Effector memory CD8-positive, alpha-beta T cell (primary cell): ENCODE results near the gene TIFAB.

Experiments
- ATAC-seq: fragments of 150-1000 bp; cut with Tn5 transposase; replicated peaks from 2 replicates; pipeline ENCODE4 v1.10.0; 2021; ENCODE audit warnings: mild to moderate bottlenecking, moderate library complexity
- DNase-seq, 3 experiments: peaks; one replicate each; pipeline ENCODE4 v3.0.0; 2021
- H3K27ac Mint-ChIP-seq, 2 donors: one replicate each; pipeline ENCODE4 v1.8.0; 2022; ENCODE audit warnings: mild to moderate bottlenecking in 2 of 2, mixed read lengths in 2 of 2, moderate library complexity in 2 of 2
- H3K27me3 Mint-ChIP-seq, 2 donors: one replicate each; pipeline ENCODE4 v1.8.0; 2022; ENCODE audit warnings: mixed read lengths in 2 of 2
- H3K36me3 Mint-ChIP-seq: one replicate; pipeline ENCODE4 v1.8.0; 2022; ENCODE audit warnings: mild to moderate bottlenecking, moderate library complexity, mixed read lengths; ENCODE audit not compliant: insufficient read depth
- H3K4me1 Mint-ChIP-seq, 2 donors: one replicate each; pipeline ENCODE4 v1.8.0; 2022; ENCODE audit warnings: low read depth in 2 of 2, mixed read lengths in 2 of 2
- H3K4me3 Mint-ChIP-seq, 2 donors: one replicate each; pipeline ENCODE4 v1.8.0; 2022; ENCODE audit warnings: mild to moderate bottlenecking in 2 of 2, mixed read lengths in 2 of 2, moderate library complexity in 2 of 2
- H3K9me3 Mint-ChIP-seq, 2 donors: one replicate each; pipeline ENCODE4 v1.8.0; 2022; ENCODE audit warnings: mixed read lengths in 2 of 2

Gene TIFAB

DNA sequence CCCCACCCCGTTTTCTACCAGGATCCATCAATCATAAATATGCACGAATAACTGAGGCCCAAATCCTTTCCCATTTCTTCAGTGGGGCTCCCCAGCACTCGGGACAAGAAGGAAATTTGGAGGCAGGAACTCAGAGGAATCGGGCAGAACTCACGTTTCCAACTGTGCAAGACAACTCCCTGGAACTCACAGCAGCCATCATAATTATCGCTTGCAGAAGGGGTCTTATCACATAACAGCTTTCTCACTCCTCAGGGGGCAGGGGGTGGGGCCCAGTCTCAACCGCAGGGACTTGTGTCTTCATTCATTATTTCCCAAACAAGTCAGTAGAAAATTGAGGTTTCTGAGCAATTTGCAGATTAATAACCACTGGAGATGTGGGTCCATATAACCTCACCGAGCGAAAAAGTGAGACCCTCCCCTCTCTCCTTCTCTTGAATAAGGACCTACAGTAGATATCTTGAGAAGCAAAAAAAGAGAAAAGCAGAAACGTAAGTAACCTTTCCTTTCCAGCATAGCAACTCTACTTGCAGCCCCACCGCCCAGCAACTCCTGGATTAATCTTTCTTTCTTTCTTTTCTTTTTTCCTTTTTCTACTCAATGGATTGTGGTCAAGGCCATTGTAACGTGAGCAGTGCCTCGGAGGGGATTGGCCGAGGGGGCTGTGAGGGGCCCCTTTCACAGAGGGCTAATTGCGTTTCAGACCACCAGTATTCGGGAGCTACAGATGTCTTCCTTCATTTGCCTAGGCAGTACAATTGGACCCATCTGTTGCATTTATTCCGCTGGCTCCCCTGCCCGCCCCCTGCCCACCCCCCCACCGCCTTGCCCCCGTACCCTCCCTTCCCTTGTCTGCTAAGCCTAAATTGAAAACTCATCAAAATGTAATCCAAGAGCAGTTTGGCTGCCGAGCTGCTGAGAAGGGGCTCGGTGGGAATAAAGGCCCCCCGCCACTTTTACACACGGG lies 24.7 kb upstream of the TIFAB start:
- DNase-seq = no peak
- H3K27me3 Mint-ChIP-seq = peaks cover 37 to 53% of the 10 kb centered on the region in 2 donors
- no peak overlapping the region for H3K27ac Mint-ChIP-seq

GRCh38 chr5:135473956-135474670 lies 22.0 kb upstream of the TIFAB start:
- ATAC-seq = no peak
- peaks cover 41 to 68% of the 10 kb centered on the region in 2 donors for H3K27me3 Mint-ChIP-seq
- no peak overlapping the region for H3K4me3 Mint-ChIP-seq
- H3K27ac Mint-ChIP-seq = no peak overlapping the region
- no peaks in the 10 kb centered on the region for H3K9me3 Mint-ChIP-seq
- DNase-seq = no peak
- H3K4me1 Mint-ChIP-seq = no peaks in the 10 kb centered on the region
- no peaks in the 10 kb centered on the region for H3K36me3 Mint-ChIP-seq

More for the DNA sequence above, 24.7 kb upstream of the TIFAB start:
- H3K4me1 Mint-ChIP-seq = no peaks in the 10 kb centered on the region
- no peaks in the 10 kb centered on the region for H3K36me3 Mint-ChIP-seq
- ATAC-seq = no peak
- H3K9me3 Mint-ChIP-seq = no peaks in the 10 kb centered on the region
- no peak overlapping the region for H3K4me3 Mint-ChIP-seq

- no peaks in the 10 kb centered on the region for H3K36me3 Mint-ChIP-seq
- no peak for ATAC-seq
Observed at GRCh38 chr5:135472141-135472540, 20.0 kb upstream of the TIFAB start.

DNA sequence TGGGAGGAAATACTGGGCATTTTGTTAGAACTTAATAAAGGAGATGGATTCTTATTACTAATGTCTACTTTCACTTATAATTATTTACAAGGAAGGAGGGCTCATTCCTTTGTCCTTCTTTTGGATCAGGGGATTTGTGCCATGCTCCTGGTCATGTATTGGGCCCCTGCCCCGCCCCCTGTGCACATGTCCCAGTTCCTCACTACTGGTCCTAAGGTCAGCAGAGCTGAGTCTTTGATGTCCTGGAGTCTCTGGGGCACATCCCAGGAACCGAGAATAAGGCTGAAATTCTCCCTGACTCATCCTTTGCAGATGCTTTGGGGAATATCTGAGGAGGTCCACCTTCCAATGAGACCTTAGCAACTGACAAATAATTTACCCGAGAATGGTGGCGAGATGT lies 19.6 kb upstream of the TIFAB start:
- H3K4me3 Mint-ChIP-seq = no peak overlapping the region
- no peaks in the 10 kb centered on the region for H3K4me1 Mint-ChIP-seq
- ATAC-seq = no peak
- no peaks in the 10 kb centered on the region for H3K36me3 Mint-ChIP-seq
- no peak overlapping the region for H3K27ac Mint-ChIP-seq
- DNase-seq = no peak
- H3K9me3 Mint-ChIP-seq = no peaks in the 10 kb centered on the region
- peaks cover 54 to 85% of the 10 kb centered on the region in 2 donors for H3K27me3 Mint-ChIP-seq

More at GRCh38 chr5:135472141-135472540, 20.0 kb upstream of the TIFAB start:
- H3K4me3 Mint-ChIP-seq = no peak overlapping the region
- no peak overlapping the region for H3K27ac Mint-ChIP-seq
- H3K9me3 Mint-ChIP-seq = no peaks in the 10 kb centered on the region
- peaks cover 54 to 85% of the 10 kb centered on the region in 2 donors for H3K27me3 Mint-ChIP-seq
- no peaks in the 10 kb centered on the region for H3K4me1 Mint-ChIP-seq
- no peak for DNase-seq

DNA sequence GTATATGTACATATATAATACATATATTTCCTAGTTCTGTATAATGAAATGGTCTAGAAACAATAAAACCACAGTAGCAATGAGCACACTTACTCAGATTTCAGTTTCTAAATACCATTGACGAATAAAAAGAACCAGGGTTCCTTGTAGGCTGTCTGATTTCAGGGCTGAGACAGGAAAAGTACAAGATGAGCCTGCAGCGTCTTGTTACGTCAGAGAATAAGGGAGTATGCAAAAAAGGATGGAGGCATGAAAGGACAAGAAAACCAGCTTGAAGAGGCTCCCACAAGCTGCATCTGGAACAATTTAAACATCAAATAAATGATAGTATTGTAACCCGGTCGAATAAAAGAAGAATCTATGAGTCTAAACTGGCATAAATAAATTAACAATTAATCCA lies 17.8 kb upstream of the TIFAB start:
- no peaks in the 10 kb centered on the region for H3K36me3 Mint-ChIP-seq
- no peaks in the 10 kb centered on the region for H3K9me3 Mint-ChIP-seq
- H3K27me3 Mint-ChIP-seq = peaks cover 60 to 87% of the 10 kb centered on the region in 2 donors
- peaks cover 4% of the 10 kb centered on the region in 2 donors for H3K4me1 Mint-ChIP-seq
- no peak for ATAC-seq
- no peak overlapping the region for H3K27ac Mint-ChIP-seq
- H3K4me3 Mint-ChIP-seq = no peak overlapping the region
- DNase-seq = no peak

- no peaks in the 10 kb centered on the region for H3K36me3 Mint-ChIP-seq
Observed at GRCh38 chr5:135468541-135468940, 16.4 kb upstream of the TIFAB start.

DNA sequence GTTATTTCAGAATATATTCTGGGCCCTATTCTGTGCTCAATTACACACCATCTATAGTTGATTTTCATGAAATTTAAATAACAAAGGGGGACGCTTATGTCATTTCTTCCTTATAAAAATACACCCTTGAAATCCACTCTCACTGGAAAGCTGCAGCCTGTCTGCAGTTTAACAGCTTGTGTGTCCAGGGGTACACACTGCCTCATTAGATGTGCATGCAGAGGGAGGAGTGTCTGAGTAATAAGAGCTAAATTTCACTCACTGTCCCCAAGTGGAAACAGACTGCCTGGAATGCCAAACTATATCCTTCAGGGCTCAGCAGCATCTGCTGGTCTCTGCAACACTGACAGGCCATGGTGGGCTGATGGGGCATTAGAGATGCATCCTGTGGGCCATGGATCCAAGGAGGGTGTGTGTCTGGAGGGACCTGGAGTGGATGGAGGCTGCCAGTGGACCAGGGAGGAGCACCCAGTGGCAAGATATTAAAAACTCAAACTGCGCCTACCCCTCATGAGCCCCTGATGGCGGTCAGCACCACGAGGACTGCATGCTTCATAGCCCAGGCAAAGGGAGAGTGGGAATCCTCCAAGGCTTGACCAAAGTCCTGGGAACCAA lies 15.8 kb upstream of the TIFAB start:
- ATAC-seq (no peak), DNase-seq (no peak)
- Mint-ChIP-seq H3K9me3 (no peaks in the 10 kb centered on the region), H3K36me3 (no peaks in the 10 kb centered on the region), H3K4me1 (peaks cover 4% of the 10 kb centered on the region in 2 donors), H3K27me3 (peaks cover 57 to 89% of the 10 kb centered on the region in 2 donors), H3K4me3 (no peak overlapping the region), H3K27ac (no peak overlapping the region)

More at GRCh38 chr5:135468541-135468940, 16.4 kb upstream of the TIFAB start:
- DNase-seq (no peak), ATAC-seq (no peak)
- H3K4me3 Mint-ChIP-seq = no peak overlapping the region
- no peaks in the 10 kb centered on the region for H3K9me3 Mint-ChIP-seq
- peaks cover 4% of the 10 kb centered on the region in 2 donors for H3K4me1 Mint-ChIP-seq
- H3K27me3 Mint-ChIP-seq = peaks cover 59 to 90% of the 10 kb centered on the region in 2 donors
- no peak overlapping the region for H3K27ac Mint-ChIP-seq

GRCh38 chr5:135467051-135467625 lies 15.0 kb upstream of the TIFAB start:
- Mint-ChIP-seq H3K4me3 (no peak overlapping the region), H3K27me3 (peaks cover 57 to 86% of the 10 kb centered on the region in 2 donors), H3K9me3 (no peaks in the 10 kb centered on the region), H3K36me3 (no peaks in the 10 kb centered on the region), H3K27ac (no peak overlapping the region), H3K4me1 (peaks cover 4% of the 10 kb centered on the region in 2 donors)
- ATAC-seq (no peak), DNase-seq (no peak)

- Mint-ChIP-seq H3K27me3 (peaks cover 57 to 78% of the 10 kb centered on the region in 2 donors), H3K4me1 (peaks cover 4% of the 10 kb centered on the region in 2 donors), H3K9me3 (no peaks in the 10 kb centered on the region), H3K4me3 (peak overlapping the region; percentile 57 to 71), H3K27ac (no peak overlapping the region), H3K36me3 (no peaks in the 10 kb centered on the region)
- DNase-seq = peak; percentile 44 to 52 (median 48)
- peak; percentile 78 for ATAC-seq
Observed at GRCh38 chr5:135466178-135467050, 14.3 kb upstream of the TIFAB start.

- Mint-ChIP-seq H3K4me1 (peaks cover 4% of the 10 kb centered on the region in 2 donors), H3K27me3 (peaks cover 55 to 77% of the 10 kb centered on the region in 2 donors), H3K27ac (no peak overlapping the region), H3K36me3 (no peaks in the 10 kb centered on the region), H3K9me3 (no peaks in the 10 kb centered on the region), H3K4me3 (peak overlapping the region in 1 of 2 donors; percentile 57)
- ATAC-seq (no peak), DNase-seq (no peak)
Observed at GRCh38 chr5:135465391-135466122, 13.4 kb upstream of the TIFAB start.

- Mint-ChIP-seq H3K36me3 (no peaks in the 10 kb centered on the region), H3K9me3 (no peaks in the 10 kb centered on the region), H3K4me1 (peaks cover 4 to 6% of the 10 kb centered on the region in 2 donors), H3K4me3 (no peak overlapping the region), H3K27ac (no peak overlapping the region), H3K27me3 (peaks cover 41 to 81% of the 10 kb centered on the region in 2 donors)
- ATAC-seq (peak; percentile 77), DNase-seq (peak; percentile 24 to 40 (median 38))
Observed at GRCh38 chr5:135462304-135462703, 10.2 kb upstream of the TIFAB start.
